EL (cell line): ENCODE results near the gene NALCN.
A peak's percentile ranks its signal among the peaks of the same experiment; 100 is the strongest.

Source experiments
- DNase-seq: peaks from one replicate; pipeline ENCODE4 v3.0.0-alpha.2; 2016

Gene NALCN

GRCh38 chr13:101271681-101272245, 144.5 kb downstream of the NALCN start:
- DNase-seq = no peak

GRCh38 chr13:101267656-101268055, 148.7 kb downstream of the NALCN start:
- peak; percentile 24 for DNase-seq

- DNase-seq = no peak
Observed at GRCh38 chr13:101265934-101266333, 150.4 kb downstream of the NALCN start.

GRCh38 chr13:101264931-101265330, 151.4 kb downstream of the NALCN start:
- no peak for DNase-seq

- no peak for DNase-seq
Observed at GRCh38 chr13:101262306-101262705, 154.0 kb downstream of the NALCN start.

- no peak for DNase-seq
Observed at GRCh38 chr13:101258509-101258908, 157.8 kb downstream of the NALCN start.

- peak; percentile 90 for DNase-seq
Observed at GRCh38 chr13:101258071-101258470, 158.2 kb downstream of the NALCN start.

- DNase-seq = no peak
Observed at GRCh38 chr13:101248739-101249514, 167.4 kb downstream of the NALCN start.

GRCh38 chr13:101242720-101243119, 173.6 kb downstream of the NALCN start:
- no peak for DNase-seq

- DNase-seq = no peak
Observed at GRCh38 chr13:101238555-101238954, 177.8 kb downstream of the NALCN start.

- DNase-seq = peak; percentile 41
Observed at GRCh38 chr13:101231751-101232428, 184.4 kb downstream of the NALCN start.

GRCh38 chr13:101230271-101230890, 185.9 kb downstream of the NALCN start:
- peak; percentile 60 for DNase-seq

GRCh38 chr13:101219609-101220265, 196.6 kb downstream of the NALCN start:
- no peak for DNase-seq

GRCh38 chr13:101218484-101218883, 197.8 kb downstream of the NALCN start:
- peak; percentile 23 for DNase-seq

GRCh38 chr13:101217086-101217485, 199.2 kb downstream of the NALCN start:
- DNase-seq = no peak

- peak; percentile 74 for DNase-seq
Observed at GRCh38 chr13:101211261-101211660, 205.0 kb downstream of the NALCN start.

- DNase-seq = no peak
Observed at GRCh38 chr13:101210774-101211173, 205.5 kb downstream of the NALCN start.

- no peak for DNase-seq
Observed at GRCh38 chr13:101209206-101209893, 207.0 kb downstream of the NALCN start.

- no peak for DNase-seq
Observed at GRCh38 chr13:101205408-101205807, 210.9 kb downstream of the NALCN start.

- DNase-seq = no peak
Observed at GRCh38 chr13:101204270-101205020, 211.9 kb downstream of the NALCN start.

GRCh38 chr13:101202590-101202989, 213.7 kb downstream of the NALCN start:
- DNase-seq = no peak

- no peak for DNase-seq
Observed at GRCh38 chr13:101190976-101191375, 225.3 kb downstream of the NALCN start.
